SU-DHL-6 (cell line): ENCODE measurements around the gene HIVEP3.

Source experiments
- CTCF ChIP-seq: fragments of 200-600 bp; sonication (generic); IDR thresholded peaks from one replicate; pipeline ENCODE4 v1.5.1; 2017; ENCODE audit warnings: antibody characterized with exemption, mild to moderate bottlenecking, low read length, moderate library complexity; ENCODE audit not compliant: insufficient read depth, poor library complexity, severe bottlenecking
- EZH2phosphoT487 ChIP-seq: fragments of 200-600 bp; sonication (generic), shearing (Covaris generic); conservative IDR thresholded peaks from 2 replicates; pipeline ENCODE4 v1.6.1; 2018; ENCODE audit warnings: mild to moderate bottlenecking, antibody characterized with exemption, low read length, moderate library complexity, mixed read lengths

GRCh38 chr1:41534181-41535076 is 384.3 kb downstream of the HIVEP3 start:
- TF ChIP-seq EZH2phosphoT487 (no peak), CTCF (no peak)
